ENCODE measurements around the gene WNT2B. TPM values are rescaled to one million over a fixed set of nuclear protein-coding genes. Genes with fewer than 3 reads are reported as not detected.

WNT2B gene
- total and polyA plus RNA-seq, 2 of the 8 experiments (the other 6 are each of a cell fraction or from before 2014, with no cell fraction given) = 0.33 to 2.0 TPM

- TF ChIP-seq, protein P1, sequence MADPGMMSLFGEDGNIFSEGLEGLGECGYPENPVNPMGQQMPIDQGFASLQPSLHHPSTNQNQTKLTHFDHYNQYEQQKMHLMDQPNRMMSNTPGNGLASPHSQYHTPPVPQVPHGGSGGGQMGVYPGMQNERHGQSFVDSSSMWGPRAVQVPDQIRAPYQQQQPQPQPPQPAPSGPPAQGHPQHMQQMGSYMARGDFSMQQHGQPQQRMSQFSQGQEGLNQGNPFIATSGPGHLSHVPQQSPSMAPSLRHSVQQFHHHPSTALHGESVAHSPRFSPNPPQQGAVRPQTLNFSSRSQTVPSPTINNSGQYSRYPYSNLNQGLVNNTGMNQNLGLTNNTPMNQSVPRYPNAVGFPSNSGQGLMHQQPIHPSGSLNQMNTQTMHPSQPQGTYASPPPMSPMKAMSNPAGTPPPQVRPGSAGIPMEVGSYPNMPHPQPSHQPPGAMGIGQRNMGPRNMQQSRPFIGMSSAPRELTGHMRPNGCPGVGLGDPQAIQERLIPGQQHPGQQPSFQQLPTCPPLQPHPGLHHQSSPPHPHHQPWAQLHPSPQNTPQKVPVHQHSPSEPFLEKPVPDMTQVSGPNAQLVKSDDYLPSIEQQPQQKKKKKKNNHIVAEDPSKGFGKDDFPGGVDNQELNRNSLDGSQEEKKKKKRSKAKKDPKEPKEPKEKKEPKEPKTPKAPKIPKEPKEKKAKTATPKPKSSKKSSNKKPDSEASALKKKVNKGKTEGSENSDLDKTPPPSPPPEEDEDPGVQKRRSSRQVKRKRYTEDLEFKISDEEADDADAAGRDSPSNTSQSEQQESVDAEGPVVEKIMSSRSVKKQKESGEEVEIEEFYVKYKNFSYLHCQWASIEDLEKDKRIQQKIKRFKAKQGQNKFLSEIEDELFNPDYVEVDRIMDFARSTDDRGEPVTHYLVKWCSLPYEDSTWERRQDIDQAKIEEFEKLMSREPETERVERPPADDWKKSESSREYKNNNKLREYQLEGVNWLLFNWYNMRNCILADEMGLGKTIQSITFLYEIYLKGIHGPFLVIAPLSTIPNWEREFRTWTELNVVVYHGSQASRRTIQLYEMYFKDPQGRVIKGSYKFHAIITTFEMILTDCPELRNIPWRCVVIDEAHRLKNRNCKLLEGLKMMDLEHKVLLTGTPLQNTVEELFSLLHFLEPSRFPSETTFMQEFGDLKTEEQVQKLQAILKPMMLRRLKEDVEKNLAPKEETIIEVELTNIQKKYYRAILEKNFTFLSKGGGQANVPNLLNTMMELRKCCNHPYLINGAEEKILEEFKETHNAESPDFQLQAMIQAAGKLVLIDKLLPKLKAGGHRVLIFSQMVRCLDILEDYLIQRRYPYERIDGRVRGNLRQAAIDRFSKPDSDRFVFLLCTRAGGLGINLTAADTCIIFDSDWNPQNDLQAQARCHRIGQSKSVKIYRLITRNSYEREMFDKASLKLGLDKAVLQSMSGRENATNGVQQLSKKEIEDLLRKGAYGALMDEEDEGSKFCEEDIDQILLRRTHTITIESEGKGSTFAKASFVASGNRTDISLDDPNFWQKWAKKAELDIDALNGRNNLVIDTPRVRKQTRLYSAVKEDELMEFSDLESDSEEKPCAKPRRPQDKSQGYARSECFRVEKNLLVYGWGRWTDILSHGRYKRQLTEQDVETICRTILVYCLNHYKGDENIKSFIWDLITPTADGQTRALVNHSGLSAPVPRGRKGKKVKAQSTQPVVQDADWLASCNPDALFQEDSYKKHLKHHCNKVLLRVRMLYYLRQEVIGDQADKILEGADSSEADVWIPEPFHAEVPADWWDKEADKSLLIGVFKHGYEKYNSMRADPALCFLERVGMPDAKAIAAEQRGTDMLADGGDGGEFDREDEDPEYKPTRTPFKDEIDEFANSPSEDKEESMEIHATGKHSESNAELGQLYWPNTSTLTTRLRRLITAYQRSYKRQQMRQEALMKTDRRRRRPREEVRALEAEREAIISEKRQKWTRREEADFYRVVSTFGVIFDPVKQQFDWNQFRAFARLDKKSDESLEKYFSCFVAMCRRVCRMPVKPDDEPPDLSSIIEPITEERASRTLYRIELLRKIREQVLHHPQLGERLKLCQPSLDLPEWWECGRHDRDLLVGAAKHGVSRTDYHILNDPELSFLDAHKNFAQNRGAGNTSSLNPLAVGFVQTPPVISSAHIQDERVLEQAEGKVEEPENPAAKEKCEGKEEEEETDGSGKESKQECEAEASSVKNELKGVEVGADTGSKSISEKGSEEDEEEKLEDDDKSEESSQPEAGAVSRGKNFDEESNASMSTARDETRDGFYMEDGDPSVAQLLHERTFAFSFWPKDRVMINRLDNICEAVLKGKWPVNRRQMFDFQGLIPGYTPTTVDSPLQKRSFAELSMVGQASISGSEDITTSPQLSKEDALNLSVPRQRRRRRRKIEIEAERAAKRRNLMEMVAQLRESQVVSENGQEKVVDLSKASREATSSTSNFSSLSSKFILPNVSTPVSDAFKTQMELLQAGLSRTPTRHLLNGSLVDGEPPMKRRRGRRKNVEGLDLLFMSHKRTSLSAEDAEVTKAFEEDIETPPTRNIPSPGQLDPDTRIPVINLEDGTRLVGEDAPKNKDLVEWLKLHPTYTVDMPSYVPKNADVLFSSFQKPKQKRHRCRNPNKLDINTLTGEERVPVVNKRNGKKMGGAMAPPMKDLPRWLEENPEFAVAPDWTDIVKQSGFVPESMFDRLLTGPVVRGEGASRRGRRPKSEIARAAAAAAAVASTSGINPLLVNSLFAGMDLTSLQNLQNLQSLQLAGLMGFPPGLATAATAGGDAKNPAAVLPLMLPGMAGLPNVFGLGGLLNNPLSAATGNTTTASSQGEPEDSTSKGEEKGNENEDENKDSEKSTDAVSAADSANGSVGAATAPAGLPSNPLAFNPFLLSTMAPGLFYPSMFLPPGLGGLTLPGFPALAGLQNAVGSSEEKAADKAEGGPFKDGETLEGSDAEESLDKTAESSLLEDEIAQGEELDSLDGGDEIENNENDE (IDR thresholded peaks at IDR 0.05; ENCODE audit: insufficient replicate concordance, low read length) = no peak
- TF ChIP-seq TAF1 (IDR thresholded peaks at IDR 0.05; ENCODE audit: low read depth, low read length) (no peak), CREB1 (IDR thresholded peaks at IDR 0.05) (no peak)
Observed at GRCh38 chr1:112505400-112505785, 3.4 kb upstream of the WNT2B start (continued).
